ENCODE data around the gene RAB29. TPM values are rescaled to one million over a fixed set of nuclear protein-coding genes. Genes with fewer than 3 reads are reported as not detected.

The RAB29 gene
- total RNA-seq, 4 donors from 2014 or later = 8.4 to 13.8 (median 10.7) TPM

DNA sequence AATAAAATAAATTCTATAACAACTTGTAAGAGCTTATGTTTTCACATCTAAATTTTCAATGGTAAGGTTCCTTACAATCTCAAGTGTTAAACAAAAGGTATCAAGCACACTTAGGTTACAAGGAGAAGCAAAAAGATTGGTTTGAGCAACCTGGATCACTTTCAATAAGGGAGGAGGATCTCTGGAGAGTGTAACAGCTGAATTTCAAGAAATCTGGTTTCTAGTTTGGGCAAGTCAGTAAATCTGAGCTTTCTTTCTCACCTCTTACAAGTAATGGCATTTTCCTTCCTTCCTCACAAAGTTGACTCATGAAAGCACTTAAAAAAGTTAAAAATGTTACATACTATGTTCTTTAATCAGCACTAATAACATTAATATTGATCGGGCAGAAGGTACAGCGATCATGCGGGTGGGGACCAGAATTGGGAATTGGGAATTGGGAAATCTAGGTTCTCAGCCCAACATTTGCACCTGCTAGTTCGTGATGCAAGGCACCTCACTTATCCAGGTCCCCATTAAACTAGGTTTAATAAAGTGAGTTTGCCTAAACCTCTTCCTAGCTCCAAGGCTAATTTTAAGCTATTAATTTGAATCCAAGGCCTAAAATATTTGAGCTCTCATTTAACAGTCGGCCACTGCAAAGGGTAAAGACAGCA, 28.4 kb downstream of the RAB29 start:
- no peak for DNase-seq
- in situ Hi-C loops (cut with MboI; ENCODE audit: low sequenced_read_pairs in 4 of 4) (no loop called here), intact Hi-C loops (cut with DNase I; ENCODE audit: low total_unique reads) (no loop called here)
- Histone ChIP-seq H3K36me3 (no peaks in the 10 kb centered on the region), H3K9me3 (no peaks in the 10 kb centered on the region), H3K27me3 (no peaks in the 10 kb centered on the region), H3K4me3 (no peak overlapping the region), H3K27ac (peak overlapping the region; percentile 10 to 97 (median 94)), H3K4me1 (peaks cover 47 to 51% of the 10 kb centered on the region in 2 donors)
- TF ChIP-seq, protein P1, sequence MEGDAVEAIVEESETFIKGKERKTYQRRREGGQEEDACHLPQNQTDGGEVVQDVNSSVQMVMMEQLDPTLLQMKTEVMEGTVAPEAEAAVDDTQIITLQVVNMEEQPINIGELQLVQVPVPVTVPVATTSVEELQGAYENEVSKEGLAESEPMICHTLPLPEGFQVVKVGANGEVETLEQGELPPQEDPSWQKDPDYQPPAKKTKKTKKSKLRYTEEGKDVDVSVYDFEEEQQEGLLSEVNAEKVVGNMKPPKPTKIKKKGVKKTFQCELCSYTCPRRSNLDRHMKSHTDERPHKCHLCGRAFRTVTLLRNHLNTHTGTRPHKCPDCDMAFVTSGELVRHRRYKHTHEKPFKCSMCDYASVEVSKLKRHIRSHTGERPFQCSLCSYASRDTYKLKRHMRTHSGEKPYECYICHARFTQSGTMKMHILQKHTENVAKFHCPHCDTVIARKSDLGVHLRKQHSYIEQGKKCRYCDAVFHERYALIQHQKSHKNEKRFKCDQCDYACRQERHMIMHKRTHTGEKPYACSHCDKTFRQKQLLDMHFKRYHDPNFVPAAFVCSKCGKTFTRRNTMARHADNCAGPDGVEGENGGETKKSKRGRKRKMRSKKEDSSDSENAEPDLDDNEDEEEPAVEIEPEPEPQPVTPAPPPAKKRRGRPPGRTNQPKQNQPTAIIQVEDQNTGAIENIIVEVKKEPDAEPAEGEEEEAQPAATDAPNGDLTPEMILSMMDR (IDR thresholded peaks at IDR 0.05 in 4 of 5, conservative IDR thresholded peaks at IDR 0.05 in 1 of 5) = no peak
- TF ChIP-seq POLR2A (IDR thresholded peaks at IDR 0.05) = no peak
- no peak for ATAC-seq

DNA sequence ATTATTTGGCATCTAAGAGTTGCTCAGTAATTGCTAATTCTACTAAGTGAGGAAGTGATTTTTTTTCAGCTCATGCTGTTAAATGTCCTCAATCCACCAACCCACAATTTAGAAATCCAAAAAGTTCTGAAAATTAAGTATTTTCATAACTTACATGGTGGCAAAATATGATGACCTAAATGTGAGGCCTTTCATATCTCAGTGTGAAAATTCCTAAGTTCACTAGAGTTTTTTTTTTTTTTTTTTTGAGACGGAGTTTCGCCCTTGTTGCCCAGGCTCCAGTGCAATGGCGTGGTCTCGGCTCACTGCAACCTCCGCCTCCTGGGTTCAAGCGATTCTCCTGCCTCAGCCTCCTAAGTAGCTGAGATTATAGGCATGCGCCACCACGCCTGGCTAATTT, 30.9 kb downstream of the RAB29 start:
- intact Hi-C loops (cut with DNase I; ENCODE audit: low total_unique reads) = no loop called here
- ATAC-seq = no peak
- H3K4me1 ChIP-seq = peaks cover 47 to 53% of the 10 kb centered on the region in 2 donors
- in situ Hi-C loops (cut with MboI; ENCODE audit: low sequenced_read_pairs in 4 of 4) = no loop called here
- H3K4me3 ChIP-seq = no peak overlapping the region
- H3K36me3 ChIP-seq = no peaks in the 10 kb centered on the region
- no peak for TF ChIP-seq POLR2A (IDR thresholded peaks at IDR 0.05)
- TF ChIP-seq, protein P1 (IDR thresholded peaks at IDR 0.05 in 4 of 5, conservative IDR thresholded peaks at IDR 0.05 in 1 of 5) = no peak
- no peak for DNase-seq
- peak overlapping the region in 2 of 4 donors; percentile 40 to 41 for H3K27ac ChIP-seq
- H3K9me3 ChIP-seq = no peaks in the 10 kb centered on the region
- no peaks in the 10 kb centered on the region for H3K27me3 ChIP-seq

DNA sequence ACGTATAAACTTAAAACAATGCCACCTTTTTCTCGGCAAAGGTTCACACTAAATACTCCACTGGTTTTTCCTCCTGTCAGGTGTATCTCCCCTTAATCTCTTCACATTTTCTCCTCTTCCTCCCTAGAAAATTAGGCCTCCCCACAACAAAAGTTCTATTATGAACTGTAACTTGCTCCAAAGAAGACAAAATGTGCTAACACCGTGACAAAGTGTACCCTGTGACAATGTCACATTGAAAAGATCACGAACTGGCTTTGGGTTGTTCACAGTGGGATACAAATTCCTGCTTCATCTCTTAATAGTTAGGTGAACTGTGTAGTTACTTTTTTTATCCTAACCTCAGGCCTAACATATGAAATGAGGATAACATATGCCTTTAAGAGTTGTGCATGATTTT, 31.3 kb downstream of the RAB29 start:
- intact Hi-C loops (cut with DNase I; ENCODE audit: low total_unique reads) = no loop called here
- no peak for DNase-seq
- TF ChIP-seq POLR2A (IDR thresholded peaks at IDR 0.05) = no peak
- TF ChIP-seq, protein P1 (IDR thresholded peaks at IDR 0.05 in 4 of 5, conservative IDR thresholded peaks at IDR 0.05 in 1 of 5) = no peak
- no peaks in the 10 kb centered on the region for H3K27me3 ChIP-seq
- in situ Hi-C loops (cut with MboI; ENCODE audit: low sequenced_read_pairs in 4 of 4) = no loop called here
- H3K9me3 ChIP-seq = no peaks in the 10 kb centered on the region
- peak overlapping the region in 2 of 4 donors; percentile 40 to 41 for H3K27ac ChIP-seq
- H3K4me1 ChIP-seq = peaks cover 47 to 57% of the 10 kb centered on the region in 2 donors
- no peak overlapping the region for H3K4me3 ChIP-seq
- no peaks in the 10 kb centered on the region for H3K36me3 ChIP-seq
- no peak for ATAC-seq

DNA sequence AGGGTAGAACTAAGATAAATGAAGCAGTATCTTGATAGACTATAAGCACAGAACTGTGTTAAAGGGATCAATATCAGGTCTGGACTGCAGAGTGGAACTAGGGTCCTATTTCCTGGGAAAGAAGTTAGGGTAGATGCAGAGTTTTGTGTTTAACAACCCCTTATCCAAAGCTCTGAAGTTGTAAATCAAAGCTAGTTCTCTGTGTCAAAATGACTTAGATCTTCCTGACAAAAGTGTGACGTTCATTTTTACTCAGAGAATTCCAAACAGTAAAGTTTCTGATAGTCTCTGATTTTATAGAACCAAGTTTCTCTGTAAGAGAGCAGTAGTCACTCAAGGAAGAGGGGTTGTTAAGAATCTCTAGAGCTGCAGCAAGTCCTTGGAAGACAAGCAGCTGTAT, 33.6 kb downstream of the RAB29 start:
- intact Hi-C loops (cut with DNase I; ENCODE audit: low total_unique reads) (no loop called here), in situ Hi-C loops (cut with MboI; ENCODE audit: low sequenced_read_pairs in 4 of 4) (no loop called here)
- Histone ChIP-seq H3K4me1 (peaks cover 39% of the 10 kb centered on the region in 2 donors), H3K36me3 (no peaks in the 10 kb centered on the region), H3K9me3 (no peaks in the 10 kb centered on the region), H3K27ac (no peak overlapping the region), H3K4me3 (no peak overlapping the region), H3K27me3 (no peaks in the 10 kb centered on the region)
- no peak for ATAC-seq
- no peak for DNase-seq
- no peak for TF ChIP-seq POLR2A (IDR thresholded peaks at IDR 0.05)
- TF ChIP-seq, protein P1 (IDR thresholded peaks at IDR 0.05 in 4 of 5, conservative IDR thresholded peaks at IDR 0.05 in 1 of 5) = no peak

Data from gastrocnemius medialis (tissue), 4 donors.